ENCODE measurements around the gene CCL23.
"Not testable (repeated sequence)": the region's sequence is repeated elsewhere in the genome, so short reads cannot be mapped to it uniquely, and the experiment has no call there.

CCL23 gene

GRCh38 chr17:36001862-36002603 lies 15.7 kb downstream of the CCL23 start:
- no peak for DNase-seq

- no peak for DNase-seq
These were observed 16.5 kb downstream of the CCL23 start, which contains the start of gene CCL15 for GRCh38 chr17:36001110-36001771. Gene CCL15 (minus strand): TSS chr17:36001553. CDS start chr17:36001492, 61 bp downstream.

GRCh38 chr17:36000732-36001109 lies 17.1 kb downstream of the CCL23 start:
- no peak for DNase-seq

- DNase-seq = no peak
These were observed 19.0 kb downstream of the CCL23 start for GRCh38 chr17:35998756-35999155.

- DNase-seq = no peak
These were observed 19.7 kb downstream of the CCL23 start for GRCh38 chr17:35998018-35998545.

- DNase-seq = not testable (repeated sequence)
These were observed 22.4 kb downstream of the CCL23 start for GRCh38 chr17:35995346-35995745.

- DNase-seq = no peak
These were observed 26.7 kb downstream of the CCL23 start for GRCh38 chr17:35991075-35991474.

GRCh38 chr17:35988164-35988563 lies 29.6 kb downstream of the CCL23 start:
- no peak for DNase-seq

- no peak for DNase-seq
These were observed 31.1 kb downstream of the CCL23 start, which contains the start of gene CCL14 for GRCh38 chr17:35986643-35987042. Gene CCL14 (minus strand): TSS chr17:35986729. CDS start chr17:35986649, 80 bp downstream.

- no peak for DNase-seq
These were observed 33.6 kb downstream of the CCL23 start for GRCh38 chr17:35984140-35984539.

- DNase-seq = no peak
These were observed 35.2 kb downstream of the CCL23 start for GRCh38 chr17:35982409-35983191.

- DNase-seq = no peak
These were observed 35.9 kb downstream of the CCL23 start for GRCh38 chr17:35981908-35982330.

GRCh38 chr17:35981246-35981645 lies 36.5 kb downstream of the CCL23 start, which contains the start of gene CCL16:
Gene CCL16 (minus strand): TSS chr17:35981497. CDS start chr17:35981420, 77 bp downstream.
- DNase-seq = no peak

GRCh38 chr17:35978346-35978745 lies 39.4 kb downstream of the CCL23 start:
- no peak for DNase-seq

GRCh38 chr17:35977509-35977908 lies 40.3 kb downstream of the CCL23 start:
- DNase-seq = no peak

GRCh38 chr17:35973333-35974260 lies 44.2 kb downstream of the CCL23 start:
- DNase-seq = no peak

- DNase-seq = no peak
These were observed 44.8 kb downstream of the CCL23 start for GRCh38 chr17:35972945-35973332.

GRCh38 chr17:35972535-35972934 lies 45.2 kb downstream of the CCL23 start:
- DNase-seq = no peak

- no peak for DNase-seq
These were observed 45.7 kb downstream of the CCL23 start for GRCh38 chr17:35972066-35972465.

GRCh38 chr17:35969558-35970380 lies 48.0 kb downstream of the CCL23 start:
- peak; percentile 57 for DNase-seq

- DNase-seq = no peak
These were observed 49.2 kb downstream of the CCL23 start for GRCh38 chr17:35968520-35969054.

Measured in NCI-H748 treated with DMSO at 0.1 percent for 48 hours (cell line).